MM.1S (cell line): ENCODE data around the gene PARVB.

Experiments
- DNase-seq: peaks from one replicate; pipeline ENCODE4 v3.0.0-alpha.2; 2015
- H2AFZ ChIP-seq: fragments of 300-600 bp; sonication (generic); 2 replicates; pipeline ENCODE4 v1.6.0; 2016; ENCODE audit warnings: antibody characterized with exemption, low read length
- H3F3A ChIP-seq: fragments of 300-600 bp; sonication (generic); 2 replicates; pipeline ENCODE4 v1.6.1; 2016; ENCODE audit warnings: mild to moderate bottlenecking, antibody characterized with exemption, low read length, moderate library complexity, mixed read lengths; ENCODE audit not compliant: insufficient read depth
- H3K27ac ChIP-seq: fragments of 300-600 bp; sonication (generic); 2 replicates; pipeline ENCODE4 v1.5.1; 2016; ENCODE audit warnings: mild to moderate bottlenecking, low read length
- H3K27me3 ChIP-seq: fragments of 300-600 bp; sonication (generic); replicated peaks from 2 replicates; pipeline ENCODE4 v1.6.0; 2016; ENCODE audit warnings: low read length; ENCODE audit not compliant: insufficient read depth
- H3K36me3 ChIP-seq: fragments of 300-600 bp; sonication (generic); replicated peaks from 2 replicates; pipeline ENCODE4 v1.6.1; 2016; ENCODE audit warnings: mild to moderate bottlenecking, low read length, mixed read lengths; ENCODE audit not compliant: insufficient read depth
- H3K4me1 ChIP-seq: fragments of 300-600 bp; sonication (generic); 2 replicates; pipeline ENCODE4 v1.6.1; 2016; ENCODE audit warnings: low read length, mixed read lengths
- H3K4me2 ChIP-seq: fragments of 300-600 bp; sonication (generic); 2 replicates; pipeline ENCODE4 v1.6.0; 2016; ENCODE audit warnings: low read depth, low read length
- H3K4me3 ChIP-seq: fragments of 300-600 bp; sonication (generic); 2 replicates; pipeline ENCODE4 v1.5.1; 2016; ENCODE audit warnings: low read length, mixed read lengths
- H3K79me2 ChIP-seq: fragments of 300-600 bp; sonication (generic); 2 replicates; pipeline ENCODE4 v1.6.1; 2016; ENCODE audit warnings: mixed run types, low read length, mixed read lengths
- H3K9ac ChIP-seq: fragments of 300-600 bp; sonication (generic); 2 replicates; pipeline ENCODE4 v1.6.1; 2016; ENCODE audit warnings: low read length, mixed read lengths
- H3K9me2 ChIP-seq: fragments of 300-600 bp; sonication (generic); replicated peaks from 2 replicates; pipeline ENCODE4 v1.6.1; 2016; ENCODE audit warnings: mild to moderate bottlenecking, low read length, mixed read lengths; ENCODE audit not compliant: insufficient read depth
- H3K9me3 ChIP-seq: fragments of 300-600 bp; sonication (generic); replicated peaks from 2 replicates; pipeline ENCODE4 v1.6.1; 2016; ENCODE audit warnings: mild to moderate bottlenecking, low read length, mixed read lengths; ENCODE audit not compliant: insufficient read depth
- H4K20me1 ChIP-seq: fragments of 300-600 bp; sonication (generic); 2 replicates; pipeline ENCODE4 v1.6.1; 2016; ENCODE audit warnings: mild to moderate bottlenecking, low read length, moderate library complexity, mixed read lengths; ENCODE audit not compliant: insufficient read depth
- CTCF ChIP-seq: fragments of 300-600 bp; sonication (generic); IDR thresholded peaks from 2 replicates; pipeline ENCODE4 v1.5.1; 2016; ENCODE audit warnings: antibody characterized with exemption, low read length, mixed read lengths
- EZH2 ChIP-seq: fragments of 300-600 bp; sonication (generic); optimal IDR thresholded peaks from 2 replicates; pipeline ENCODE3; 2017; ENCODE audit warnings: low read depth, mild to moderate bottlenecking, antibody characterized with exemption, low read length, mixed read lengths
- EZH2phosphoT487 ChIP-seq: fragments of 300-600 bp; sonication (generic); IDR thresholded peaks from 2 replicates; pipeline ENCODE4 v1.6.1; 2018; ENCODE audit warnings: antibody characterized with exemption, low read length

PARVB gene

GRCh38 chr22:44147821-44148574 is 123.9 kb downstream of the PARVB start:
- no peak overlapping the region for H3K27ac ChIP-seq
- no peak overlapping the region for H3K4me3 ChIP-seq
- no peak overlapping the region for H2AFZ ChIP-seq

GRCh38 chr22:44151676-44152075 is 127.6 kb downstream of the PARVB start:
- H2AFZ ChIP-seq: no peak overlapping the region
- H3K4me1 ChIP-seq: no peaks in the 10 kb centered on the region
- H3K27ac ChIP-seq: no peak overlapping the region
- no peaks in the 10 kb centered on the region for H3K36me3 ChIP-seq
- no peaks in the 10 kb centered on the region for H4K20me1 ChIP-seq
- H3K4me2 ChIP-seq: no peak overlapping the region
- TF ChIP-seq CTCF (no peak), EZH2 (no peak), EZH2phosphoT487 (no peak)
- no peaks in the 10 kb centered on the region for H3F3A ChIP-seq
- H3K4me3 ChIP-seq: no peak overlapping the region
- H3K9me3 ChIP-seq: no peaks in the 10 kb centered on the region
- no peaks in the 10 kb centered on the region for H3K79me2 ChIP-seq
- DNase-seq: no peak
- H3K27me3 ChIP-seq: no peaks in the 10 kb centered on the region
- H3K9ac ChIP-seq: no peak overlapping the region
- no peaks in the 10 kb centered on the region for H3K9me2 ChIP-seq

More at GRCh38 chr22:44147821-44148574, 123.9 kb downstream of the PARVB start:
- Histone ChIP-seq H3K4me1 (no peaks in the 10 kb centered on the region), H3K27me3 (no peaks in the 10 kb centered on the region), H3K4me2 (no peak overlapping the region), H3K9ac (no peak overlapping the region), H3F3A (no peaks in the 10 kb centered on the region), H3K9me3 (no peaks in the 10 kb centered on the region), H3K36me3 (no peaks in the 10 kb centered on the region), H4K20me1 (no peaks in the 10 kb centered on the region), H3K79me2 (no peaks in the 10 kb centered on the region), H3K9me2 (no peaks in the 10 kb centered on the region)
- TF ChIP-seq CTCF: no peak
- no peak for TF ChIP-seq EZH2
- no peak for TF ChIP-seq EZH2phosphoT487
- no peak for DNase-seq

- TF ChIP-seq EZH2: no peak
- H3K27ac ChIP-seq: no peak overlapping the region
- no peak overlapping the region for H3K4me2 ChIP-seq
- no peaks in the 10 kb centered on the region for H3K9me3 ChIP-seq
- H3K9ac ChIP-seq: no peak overlapping the region
- no peaks in the 10 kb centered on the region for H3K79me2 ChIP-seq
- no peaks in the 10 kb centered on the region for H3F3A ChIP-seq
- no peak overlapping the region for H3K4me3 ChIP-seq
- no peak overlapping the region for H2AFZ ChIP-seq
- H3K4me1 ChIP-seq: no peaks in the 10 kb centered on the region
- H3K36me3 ChIP-seq: no peaks in the 10 kb centered on the region
- DNase-seq: no peak
- no peaks in the 10 kb centered on the region for H3K27me3 ChIP-seq
- H4K20me1 ChIP-seq: no peaks in the 10 kb centered on the region
- H3K9me2 ChIP-seq: no peaks in the 10 kb centered on the region
Observed at GRCh38 chr22:44153710-44154109, 129.6 kb downstream of the PARVB start.

- Histone ChIP-seq H3K9me2 (no peaks in the 10 kb centered on the region), H4K20me1 (no peaks in the 10 kb centered on the region), H3K4me2 (no peak overlapping the region), H3K27me3 (no peaks in the 10 kb centered on the region), H3F3A (no peaks in the 10 kb centered on the region), H3K4me1 (no peaks in the 10 kb centered on the region), H3K79me2 (no peaks in the 10 kb centered on the region), H3K27ac (no peak overlapping the region), H2AFZ (no peak overlapping the region), H3K36me3 (no peaks in the 10 kb centered on the region), H3K9ac (no peak overlapping the region), H3K9me3 (no peaks in the 10 kb centered on the region), H3K4me3 (no peak overlapping the region)
- no peak for DNase-seq
- TF ChIP-seq CTCF: no peak
- no peak for TF ChIP-seq EZH2phosphoT487
- TF ChIP-seq EZH2: no peak
Observed at GRCh38 chr22:44154436-44154942, 130.4 kb downstream of the PARVB start.
